Measurements from ENCODE around the gene TSPAN14. TPM values are rescaled to one million over a fixed set of nuclear protein-coding genes. Genes with fewer than 3 reads are reported as not detected.

TSPAN14 gene
- total RNA-seq, 1 donor from 2014 or later: 181 TPM

- intact Hi-C loops (cut with micrococcal nuclease): no loop called here
Measured at GRCh38 chr10:80518143-80518806, 64.2 kb downstream of the TSPAN14 start.

GRCh38 chr10:80518807-80519360, 64.8 kb downstream of the TSPAN14 start:
- intact Hi-C loops (cut with micrococcal nuclease): no loop called here

DNA sequence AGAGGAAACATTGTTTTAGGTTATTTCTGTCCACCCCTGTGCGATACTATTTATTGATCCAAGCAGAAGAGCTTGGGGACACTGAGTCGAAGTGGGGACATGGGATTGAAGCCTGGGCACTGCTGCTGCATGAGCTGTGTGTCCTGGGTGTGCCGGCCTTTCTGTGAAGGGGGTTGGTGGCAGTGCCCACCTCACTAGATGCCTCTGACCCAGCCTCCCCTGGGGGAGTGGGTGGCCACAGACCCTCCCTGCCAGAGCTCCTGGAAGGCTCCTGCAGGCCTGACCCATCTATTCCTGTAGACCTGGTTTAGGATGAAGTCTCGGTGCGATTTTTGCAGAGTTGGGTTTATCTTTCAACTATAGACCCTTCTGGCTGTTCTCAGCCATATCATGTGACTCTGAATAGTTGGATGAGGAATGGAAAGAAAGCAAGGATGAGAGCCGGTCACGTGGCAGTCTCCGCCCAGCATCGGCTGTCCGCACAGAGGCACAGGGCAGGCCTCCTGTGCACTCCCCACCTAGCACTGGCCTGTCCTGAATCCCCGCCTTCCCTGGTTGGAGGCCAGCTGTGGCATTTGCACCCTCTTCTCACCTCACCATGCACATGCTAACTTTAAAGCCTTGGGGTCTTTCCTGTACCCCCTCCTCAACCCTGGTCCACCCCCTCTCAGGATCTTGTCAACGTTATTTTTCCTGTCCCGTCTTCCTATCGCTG, 66.0 kb downstream of the TSPAN14 start:
- intact Hi-C loops (cut with micrococcal nuclease): no loop called here

GRCh38 chr10:80520661-80521470, 66.8 kb downstream of the TSPAN14 start:
- intact Hi-C loops (cut with micrococcal nuclease): no loop called here

- intact Hi-C loops (cut with micrococcal nuclease): no loop called here
Measured at GRCh38 chr10:80522756-80523363, 68.8 kb downstream of the TSPAN14 start.

- intact Hi-C loops (cut with micrococcal nuclease): no loop called here
Measured at GRCh38 chr10:80523773-80524172, 69.7 kb downstream of the TSPAN14 start.

DNA sequence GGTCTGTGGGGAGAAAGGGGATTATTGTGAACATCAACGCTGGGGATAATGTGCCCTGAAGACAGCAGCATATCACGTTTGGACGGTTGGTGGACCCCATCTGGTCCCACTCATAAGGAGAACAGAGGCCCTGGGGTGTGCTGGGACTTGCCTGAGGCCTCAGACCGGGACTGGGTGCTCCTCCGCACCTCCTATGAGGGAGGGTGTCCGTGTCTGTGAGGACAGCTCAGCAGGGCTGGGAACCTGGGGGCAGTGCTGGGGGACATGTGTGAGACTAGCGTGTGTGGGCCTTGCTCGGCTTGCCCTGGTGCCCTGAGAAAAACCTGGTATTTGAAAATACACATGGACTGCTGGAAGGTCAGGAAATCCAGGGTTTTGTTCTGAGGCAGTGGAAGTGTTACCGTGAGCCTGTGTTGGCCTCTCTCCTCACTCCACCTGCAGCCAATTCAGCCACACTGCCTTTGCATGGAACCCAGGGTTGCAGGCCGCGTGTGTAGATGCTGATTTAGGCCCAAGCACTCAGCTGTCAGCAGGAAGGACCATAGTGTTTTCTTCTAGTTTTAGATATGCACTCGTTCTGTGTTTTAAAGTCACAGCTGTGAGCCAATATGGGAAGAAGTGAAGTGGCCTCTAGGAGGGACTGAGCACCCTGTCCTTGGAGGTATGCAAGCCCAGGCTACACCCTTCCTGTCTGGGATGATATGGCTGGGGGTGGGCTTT, 70.2 kb downstream of the TSPAN14 start:
- intact Hi-C loops (cut with micrococcal nuclease): no loop called here

GRCh38 chr10:80526218-80526617, 72.1 kb downstream of the TSPAN14 start:
- intact Hi-C loops (cut with micrococcal nuclease): loop anchor here (5.0 kb wide), 1 partner anchor 339 kb away; no protein-coding TSS in a partner anchor

- intact Hi-C loops (cut with micrococcal nuclease): loop anchor here (5.0 kb wide), 1 partner anchor 339 kb away; no protein-coding TSS in a partner anchor
Measured at GRCh38 chr10:80526742-80527141, 72.6 kb downstream of the TSPAN14 start.

- intact Hi-C loops (cut with micrococcal nuclease): loop anchor here (2.0 to 5.0 kb wide), 2 partner anchors 145 to 341 kb away; no protein-coding TSS in a partner anchor
Measured at GRCh38 chr10:80528185-80528700, 74.1 kb downstream of the TSPAN14 start.

DNA sequence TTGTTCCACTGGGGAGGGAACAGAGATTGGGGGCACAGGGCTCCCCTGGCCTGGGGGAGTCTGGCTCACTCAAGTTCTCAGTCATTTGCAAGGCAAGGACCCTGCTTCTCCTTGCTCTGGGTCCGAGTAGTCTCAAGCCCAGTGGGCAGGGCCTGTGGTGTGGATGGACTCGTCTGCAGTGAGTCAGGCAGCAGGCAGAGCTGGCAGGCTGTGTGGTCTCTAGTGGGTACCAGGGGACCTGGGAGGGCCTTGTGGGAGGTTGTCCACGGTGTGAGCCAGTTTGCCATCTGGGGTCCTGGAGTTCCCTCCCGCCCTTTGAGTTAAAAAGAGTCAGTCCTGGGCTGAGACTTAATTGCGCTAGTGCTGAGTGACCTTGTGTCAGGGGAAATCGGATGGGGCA, 74.8 kb downstream of the TSPAN14 start:
- intact Hi-C loops (cut with micrococcal nuclease): loop anchor here (2.0 to 5.0 kb wide), 2 partner anchors 146 to 342 kb away; no protein-coding TSS in a partner anchor

DNA sequence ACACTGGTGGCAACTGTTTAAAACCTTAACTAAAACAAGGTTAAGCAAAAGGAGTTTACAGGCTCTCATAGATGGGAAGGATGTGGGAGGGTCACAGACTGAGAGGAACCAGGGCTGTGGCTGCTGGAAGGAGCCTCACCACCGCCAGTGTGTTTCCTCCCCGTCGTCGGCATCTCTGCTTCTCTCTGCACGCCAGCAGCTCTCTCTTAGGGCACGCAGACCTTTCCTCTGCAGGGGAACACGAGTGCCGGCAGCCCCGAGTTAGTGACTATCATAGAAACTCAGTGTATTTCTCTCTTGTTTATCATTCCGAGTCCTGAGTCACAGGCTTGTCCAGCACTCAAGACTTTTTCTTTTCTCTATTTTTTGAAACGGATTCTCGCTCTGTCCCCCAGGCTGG, 75.5 kb downstream of the TSPAN14 start:
- intact Hi-C loops (cut with micrococcal nuclease): loop anchor here (1.0 to 10.0 kb wide), 7 partner anchors 18 to 1085 kb away; partner anchors contain the start of gene ZCCHC24

GRCh38 chr10:80530251-80530650, 76.1 kb downstream of the TSPAN14 start:
- intact Hi-C loops (cut with micrococcal nuclease): loop anchor here (1.0 to 10.0 kb wide), 5 partner anchors 19 to 1085 kb away; partner anchors contain the start of gene ZCCHC24

GRCh38 chr10:80530816-80531215, 76.7 kb downstream of the TSPAN14 start:
- intact Hi-C loops (cut with micrococcal nuclease): loop anchor here (1.0 to 10.0 kb wide), 5 partner anchors 20 to 1086 kb away; partner anchors contain the start of gene ZCCHC24

DNA sequence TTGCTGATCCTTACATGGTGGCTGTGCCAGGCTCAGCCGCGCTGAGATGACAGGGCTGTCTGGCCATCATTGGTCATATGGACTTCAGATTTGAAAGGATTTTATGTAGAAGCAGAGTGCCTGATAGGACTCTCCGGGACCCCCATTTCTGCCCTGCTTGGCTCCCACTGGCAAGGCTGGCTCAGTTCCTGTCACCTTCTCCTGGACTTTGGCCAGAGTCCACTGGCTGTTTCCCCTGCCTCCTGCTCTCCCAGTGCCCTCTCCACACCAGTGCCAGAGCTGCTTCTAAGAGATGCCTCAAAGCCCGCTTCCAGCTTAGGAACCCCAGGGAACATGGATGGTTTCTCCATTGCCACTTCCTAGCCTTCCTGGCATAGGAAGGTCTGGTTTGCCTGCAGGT, 78.5 kb downstream of the TSPAN14 start:
- intact Hi-C loops (cut with micrococcal nuclease): loop anchor here (10.0 kb wide), 1 partner anchor 1088 kb away; the partner anchor contains the start of gene ZCCHC24

GRCh38 chr10:80534059-80534458, 79.9 kb downstream of the TSPAN14 start:
- intact Hi-C loops (cut with micrococcal nuclease): loop anchor here (10.0 kb wide), 1 partner anchor 1089 kb away; the partner anchor contains the start of gene ZCCHC24

DNA sequence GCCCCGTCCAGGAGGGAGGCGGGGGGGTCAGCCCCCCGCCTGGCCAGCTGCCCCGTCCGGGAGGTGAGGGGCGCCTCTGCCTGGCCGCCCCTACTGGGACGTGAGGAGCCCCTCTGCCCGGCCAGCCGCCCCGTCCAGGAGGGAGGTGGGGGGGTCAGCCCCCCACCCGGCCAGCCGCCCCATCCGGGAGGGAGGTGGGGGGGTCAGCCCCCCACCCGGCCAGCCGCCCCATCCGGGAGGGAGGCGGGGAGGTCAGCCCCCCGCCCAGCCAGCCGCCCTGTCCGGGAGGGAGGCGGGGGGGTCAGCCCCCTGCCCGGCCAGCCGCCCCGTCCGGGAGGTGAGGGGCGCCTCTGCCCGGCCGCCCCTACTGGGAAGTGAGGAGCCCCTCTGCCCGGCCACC, 80.5 kb downstream of the TSPAN14 start:
- intact Hi-C loops (cut with micrococcal nuclease): loop anchor here (5.0 to 10.0 kb wide), 3 partner anchors 63 to 1090 kb away; partner anchors contain the start of genes TMEM254 and ZCCHC24

DNA sequence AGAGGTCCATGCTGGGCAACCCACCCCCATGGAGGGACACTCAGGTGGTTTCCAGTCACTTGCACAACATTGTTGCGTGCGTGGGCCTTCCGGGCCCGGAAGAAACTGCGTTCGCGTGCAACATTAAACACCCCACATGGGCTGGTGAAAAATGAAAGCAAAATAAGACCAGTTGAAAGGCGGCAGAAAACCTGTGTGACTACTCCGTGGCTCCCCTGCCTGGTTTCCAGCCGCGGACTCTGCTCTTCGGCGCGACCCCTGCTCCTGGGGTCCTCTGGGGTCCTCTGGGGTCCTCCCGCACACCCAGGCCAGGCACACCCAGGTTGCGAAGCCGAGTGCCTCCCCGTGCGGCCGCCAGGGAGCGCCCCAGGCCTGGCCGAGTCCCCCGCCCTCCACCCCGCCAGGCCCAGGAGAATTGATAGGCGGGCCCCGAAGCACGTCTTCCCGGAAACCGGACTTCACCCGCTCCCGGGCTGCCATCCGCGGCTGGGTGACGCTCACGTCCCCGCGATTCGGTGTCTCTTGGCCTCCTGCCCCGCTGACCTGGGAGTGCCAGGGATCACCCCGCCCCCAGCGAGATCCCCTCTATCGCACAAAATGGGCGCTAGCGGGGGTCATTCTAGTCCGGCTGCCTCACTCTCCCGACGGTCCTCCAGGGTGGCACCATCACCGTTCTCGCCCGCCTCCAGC, 81.7 kb downstream of the TSPAN14 start:
- intact Hi-C loops (cut with micrococcal nuclease): loop anchor here (5.0 to 10.0 kb wide), 3 partner anchors 61 to 1091 kb away; partner anchors contain the start of genes TMEM254 and ZCCHC24

Measured in T-helper 1 cell treated with Interleukin-12 subunit alpha and Interleukin-12 subunit beta and Interleukin-4 antibody, amounts not matched to agents 30 ng/mL and 1 ng/mL, for 36 hours (primary cell).